B cell (primary cell): ENCODE measurements around the gene ZIC2. TPM values are rescaled to one million over a fixed set of nuclear protein-coding genes. Genes with fewer than 3 reads are reported as not detected.

ENCODE experiments used
- ATAC-seq: fragments of 200-7000 bp; cut with Tn5 transposase; one replicate; pipeline ENCODE4 v1.10.0; 2021; ENCODE audit warnings: low read depth, mild to moderate bottlenecking, moderate number of reproducible peaks, moderate library complexity
- CTCF ChIA-PET: fragments of 350-600 bp; sonication (Branson Sonifier 250); formaldehyde crosslinking; loops from one replicate; lab custom pipeline; 2021; ENCODE audit warnings: antibody characterized with exemption, inconsistent platforms; lab: Charles Lee
- POLR2A ChIA-PET: fragments of 350-600 bp; sonication (Branson Sonifier 250); formaldehyde crosslinking; loops from one replicate; lab custom pipeline; 2021; ENCODE audit warnings: antibody characterized with exemption; lab: Charles Lee
- DNase-seq: peaks from one replicate; pipeline ENCODE4 v3.0.0; 2013
- H2AFZ ChIP-seq: 2 replicates; pipeline ENCODE4 v1.6.1; 2012; ENCODE audit warnings: mild to moderate bottlenecking, low read depth, low read length; ENCODE audit not compliant: insufficient read depth, poor library complexity, severe bottlenecking
- H3K27ac ChIP-seq, 2 donors: 1 replicate in 1 of 2; 2 replicates in 1 of 2; pipeline ENCODE4 v1.5.1; 2012 to 2013; ENCODE audit warnings: low read length in 2 of 2, mild to moderate bottlenecking in 2 of 2, moderate library complexity in 1 of 2
- H3K27me3 ChIP-seq, 4 experiments: fragments of 200-600 bp in 1 of 4; sonication (generic) in 1 of 4; replicated peaks in 1 of 4; 1 replicate in 2 of 4; 2 replicates in 2 of 4; pipeline versions ENCODE4 v1.6.1 to v1.7.0; 2013 to 2016; ENCODE audit warnings: low read length in 3 of 4, mild to moderate bottlenecking in 2 of 4, mixed read lengths in 1 of 4, moderate library complexity in 1 of 4; ENCODE audit not compliant: insufficient read depth in 4 of 4, control insufficient read depth in 3 of 4; ENCODE audit errors: control extremely low read depth in 1 of 4
- H3K36me3 ChIP-seq, 2 experiments: replicated peaks in 1 of 2; 1 replicate in 1 of 2; 2 replicates in 1 of 2; pipeline versions ENCODE4 v1.6.1 to v1.7.1; 2013; ENCODE audit warnings: low read length in 1 of 2; ENCODE audit not compliant: insufficient read depth in 2 of 2, control insufficient read depth in 1 of 2; ENCODE audit errors: control extremely low read depth in 1 of 2, extremely low read depth in 1 of 2
- H3K4me1 ChIP-seq, 2 donors: fragments of 200-600 bp in 1 of 2; sonication (generic) in 1 of 2; 1 replicate in 1 of 2; 2 replicates in 1 of 2; pipeline versions ENCODE4 v1.5.1 to v1.6.1; 2013 to 2017; ENCODE audit warnings: low read length in 2 of 2; ENCODE audit not compliant: control insufficient read depth in 2 of 2, insufficient read depth in 2 of 2
- H3K4me2 ChIP-seq: replicated peaks from 2 replicates; pipeline ENCODE3; 2012; ENCODE audit warnings: mild to moderate bottlenecking, low read depth, low read length; ENCODE audit not compliant: poor library complexity, severe bottlenecking
- H3K4me3 ChIP-seq, 5 experiments: fragments of 200-600 bp in 1 of 5; sonication (generic) in 1 of 5; 1 replicate in 3 of 5; 2 replicates in 2 of 5; pipeline versions ENCODE4 v1.5.1 to v1.7.0; 2011 to 2016; ENCODE audit warnings: low read length in 4 of 5, mild to moderate bottlenecking in 4 of 5, low read depth in 2 of 5, control low read depth in 1 of 5, moderate library complexity in 1 of 5; ENCODE audit not compliant: insufficient read depth in 1 of 5; ENCODE audit errors: control extremely low read depth in 1 of 5, extremely low read depth in 1 of 5
- H3K79me2 ChIP-seq: fragments of 200-600 bp; sonication (generic); one replicate; pipeline ENCODE4 v1.6.0; 2016; ENCODE audit warnings: low read length; ENCODE audit not compliant: control insufficient read depth, insufficient read depth
- H3K9ac ChIP-seq: fragments of 200-600 bp; sonication (generic); 2 replicates; pipeline ENCODE4 v1.6.1; 2017; ENCODE audit warnings: mild to moderate bottlenecking, low read length, moderate library complexity
- H3K9me3 ChIP-seq, 3 donors: one replicate each; pipeline versions ENCODE4 v1.6.1 to v1.7.1; 2013; ENCODE audit warnings: low read length in 2 of 3; ENCODE audit not compliant: control insufficient read depth in 2 of 3, insufficient read depth in 1 of 3; ENCODE audit errors: control extremely low read depth in 1 of 3
- H4K20me1 ChIP-seq: 2 replicates; pipeline ENCODE4 v1.6.0; 2012; ENCODE audit warnings: mild to moderate bottlenecking, low read length; ENCODE audit not compliant: insufficient read depth, control insufficient read depth, poor library complexity, severe bottlenecking
- H3K27ac Mint-ChIP-seq: one replicate; pipeline ENCODE4 v1.8.0; 2021; ENCODE audit warnings: mixed read lengths
- H3K27me3 Mint-ChIP-seq: one replicate; pipeline ENCODE4 v1.8.0; 2021; ENCODE audit warnings: mixed read lengths
- H3K4me1 Mint-ChIP-seq: one replicate; pipeline ENCODE4 v1.8.0; 2021; ENCODE audit warnings: mixed read lengths
- H3K4me3 Mint-ChIP-seq: one replicate; pipeline ENCODE4 v1.8.0; 2021; ENCODE audit warnings: mixed read lengths
- H3K9me3 Mint-ChIP-seq: one replicate; pipeline ENCODE4 v1.8.0; 2022; ENCODE audit warnings: mixed read lengths; ENCODE audit not compliant: insufficient read depth
- CTCF ChIP-seq: fragments of 200-600 bp; IDR thresholded peaks from one replicate; pipeline ENCODE4 v1.8.0; 2022; ENCODE audit warnings: antibody characterized with exemption, mild to moderate bottlenecking
- EZH2 ChIP-seq: IDR thresholded peaks from 2 replicates; pipeline ENCODE4 v1.6.1; 2012; ENCODE audit warnings: borderline replicate concordance, low read depth, mild to moderate bottlenecking, moderate library complexity, low read length; ENCODE audit not compliant: insufficient read depth, poor library complexity, severe bottlenecking
- WGBS: methylation state at CpG from one replicate; pipeline ENCODE4 v1.1.5; 2013; ENCODE audit warnings: missing lambda C conversion rate; ENCODE audit not compliant: insufficient coverage; 5-methylcytosine and 5-hydroxymethylcytosine counted together
- intact Hi-C: fragments of 100-400 bp; cut with micrococcal nuclease; formaldehyde crosslinking; loops from one replicate; pipeline ENCODE4 v1.10.0; 2022
- polyA plus RNA-seq: library from polyadenylated mRNA; depleted of rRNA; stranded (reverse); fragments of >200 nt; gene quantifications from 2 replicates; pipeline ENCODE4 v1.2.3, GENCODE V29; 2012
- total RNA-seq, 2 donors: library from RNA; stranded (reverse); fragments of 120-200 nt in 1 of 2; gene quantifications; 1 replicate in 1 of 2; 2 replicates in 1 of 2; pipeline versions ENCODE4 v1.2.3 to v1.2.4, GENCODE V29; 2013 to 2022

The ZIC2 gene
- total and polyA plus RNA-seq, 2 donors (not counting 1 experiment from before 2014, with no cell fraction given): not detected

GRCh38 chr13:99947666-99948065 lies 33.9 kb upstream of the ZIC2 start:
- no peaks in the 10 kb centered on the region for H3K4me1 Mint-ChIP-seq
- no peak for ATAC-seq
- no peak for TF ChIP-seq CTCF
- no peak for TF ChIP-seq EZH2

GRCh38 chr13:99948411-99948810 lies 33.2 kb upstream of the ZIC2 start:
- CTCF ChIA-PET: no interaction called here
- POLR2A ChIA-PET: no interaction called here
- DNase-seq (no peak), ATAC-seq (no peak)
- intact Hi-C loops: no loop called here
- Histone ChIP-seq H3K9ac (no peak overlapping the region), H3K4me1 (no peaks in the 10 kb centered on the region), H3K4me2 (no peak overlapping the region), H3K79me2 (no peaks in the 10 kb centered on the region), H2AFZ (no peak overlapping the region), H4K20me1 (no peaks in the 10 kb centered on the region), H3K4me3 (no peak overlapping the region), H3K9me3 (peaks cover 0 to 3% (median 0%) of the 10 kb centered on the region in 3 donors), H3K27me3 (peaks cover 0 to 31% (median 5%) of the 10 kb centered on the region in 4 experiments), H3K27ac (no peak overlapping the region), H3K36me3 (no peaks in the 10 kb centered on the region)
- Mint-ChIP-seq H3K27me3 (peaks cover 70% of the 10 kb centered on the region), H3K4me1 (no peaks in the 10 kb centered on the region), H3K27ac (no peak overlapping the region), H3K9me3 (no peaks in the 10 kb centered on the region), H3K4me3 (no peak overlapping the region)
- WGBS: 86% methylated on average over 4 of the region's 4 CpGs
- TF ChIP-seq EZH2 (no peak), CTCF (no peak)

More at GRCh38 chr13:99947666-99948065, 33.9 kb upstream of the ZIC2 start:
- H3K79me2 ChIP-seq: no peaks in the 10 kb centered on the region
- no peak overlapping the region for H3K4me3 Mint-ChIP-seq
- H2AFZ ChIP-seq: no peak overlapping the region
- no peak for DNase-seq
- H3K9ac ChIP-seq: no peak overlapping the region
- no peak overlapping the region for H3K4me3 ChIP-seq
- ChIA-PET POLR2A (no interaction called here), CTCF (no interaction called here)
- H3K27me3 Mint-ChIP-seq: peaks cover 66% of the 10 kb centered on the region
- WGBS: no CpG with 5 or more reads among the region's 2 CpGs
- no peak overlapping the region for H3K27ac Mint-ChIP-seq
- H4K20me1 ChIP-seq: no peaks in the 10 kb centered on the region
- H3K27me3 ChIP-seq: peaks cover 0 to 27% (median 5%) of the 10 kb centered on the region in 4 experiments
- H3K4me2 ChIP-seq: no peak overlapping the region
- H3K4me1 ChIP-seq: no peaks in the 10 kb centered on the region
- H3K9me3 Mint-ChIP-seq: no peaks in the 10 kb centered on the region
- H3K9me3 ChIP-seq: peaks cover 0 to 3% (median 0%) of the 10 kb centered on the region in 3 donors
- no peak overlapping the region for H3K27ac ChIP-seq
- intact Hi-C loops: no loop called here
- no peaks in the 10 kb centered on the region for H3K36me3 ChIP-seq
